C4-2B (cell line): ENCODE measurements around the gene EXOC6B.
"Not testable (repeated sequence)": the region's sequence is repeated elsewhere in the genome, so short reads cannot be mapped to it uniquely, and the experiment has no call there.

Experiments
- H3K27ac ChIP-seq: fragments of 450-650 bp; 2 replicates; pipeline ENCODE4 v1.5.1; 2017
- CTCF ChIP-seq: fragments of 450-650 bp; conservative IDR thresholded peaks from 2 replicates; pipeline ENCODE4 v1.5.1; 2017; ENCODE audit warnings: mild to moderate bottlenecking
- ZFX ChIP-seq: fragments of 450-650 bp; IDR thresholded peaks from 2 replicates; pipeline ENCODE4 v1.6.1; 2017

The EXOC6B gene

GRCh38 chr2:72570413-72570812 is 255.4 kb downstream of the EXOC6B start:
- TF ChIP-seq CTCF (no peak), ZFX (no peak)
- no peak overlapping the region for H3K27ac ChIP-seq

- no peak for TF ChIP-seq CTCF
- H3K27ac ChIP-seq: no peak overlapping the region
Observed at GRCh38 chr2:72562451-72563153, 263.2 kb downstream of the EXOC6B start.

GRCh38 chr2:72561621-72562318 is 264.1 kb downstream of the EXOC6B start:
- H3K27ac ChIP-seq: no peak overlapping the region
- TF ChIP-seq CTCF (no peak), ZFX (no peak)

GRCh38 chr2:72555943-72556342 is 269.9 kb downstream of the EXOC6B start:
- H3K27ac ChIP-seq: no peak overlapping the region
- TF ChIP-seq CTCF: no peak

- not testable (repeated sequence) for H3K27ac ChIP-seq
Observed at GRCh38 chr2:72555363-72555762, 270.5 kb downstream of the EXOC6B start.

- H3K27ac ChIP-seq: not testable (repeated sequence)
Observed at GRCh38 chr2:72554910-72555309, 270.9 kb downstream of the EXOC6B start.

- no peak overlapping the region for H3K27ac ChIP-seq
- TF ChIP-seq CTCF (no peak), ZFX (no peak)
Observed at GRCh38 chr2:72554381-72554780, 271.5 kb downstream of the EXOC6B start.

- H3K27ac ChIP-seq: no peak overlapping the region
- TF ChIP-seq ZFX (no peak), CTCF (no peak)
Observed at GRCh38 chr2:72548081-72548764, 277.6 kb downstream of the EXOC6B start.
